HEK293 (cell line): ENCODE measurements around the gene TUNAR.

Source experiments
- GFI1B ChIP-seq: fragments of 450-650 bp; formaldehyde crosslinking; IDR thresholded peaks from 2 replicates; pipeline ENCODE4 v1.5.1; 2016; ENCODE audit warnings: missing biosample characterization, missing genetic modification characterization
- ZBTB7A ChIP-seq: fragments of 450-650 bp; formaldehyde crosslinking; IDR thresholded peaks from 2 replicates; pipeline ENCODE4 v1.5.1; 2016; ENCODE audit warnings: low read depth, missing biosample characterization, missing genetic modification characterization
- ZNF341 ChIP-seq: fragments of 450-650 bp; formaldehyde crosslinking; IDR thresholded peaks from 2 replicates; pipeline ENCODE4; 2016; ENCODE audit warnings: low read depth, missing biosample characterization, missing genetic modification characterization
- ZNF416 ChIP-seq: fragments of 450-650 bp; formaldehyde crosslinking; IDR thresholded peaks from 2 replicates; pipeline ENCODE4 v1.5.1; 2016; ENCODE audit warnings: missing biosample characterization, missing genetic modification characterization
- ZNF510 ChIP-seq: fragments of 450-650 bp; formaldehyde crosslinking; IDR thresholded peaks from 2 replicates; pipeline ENCODE4 v1.5.1; 2018; ENCODE audit warnings: mild to moderate bottlenecking, missing genetic modification characterization, missing biosample characterization; ENCODE audit not compliant: insufficient replicate concordance
- ZNF610 ChIP-seq: fragments of 450-650 bp; formaldehyde crosslinking; IDR thresholded peaks from 2 replicates; pipeline ENCODE4 v1.5.1; 2016; ENCODE audit warnings: missing biosample characterization, missing genetic modification characterization, borderline replicate concordance
- ZNF677 ChIP-seq: fragments of 450-650 bp; IDR thresholded peaks from 2 replicates; pipeline ENCODE4 v1.5.0; 2018; ENCODE audit warnings: missing biosample characterization, mild to moderate bottlenecking, missing genetic modification characterization, moderate library complexity
- ZNF76 ChIP-seq: fragments of 450-650 bp; formaldehyde crosslinking; IDR thresholded peaks from 2 replicates; pipeline ENCODE4; 2016; ENCODE audit warnings: low read depth, missing biosample characterization, missing genetic modification characterization, borderline replicate concordance
- TF ChIP-seq, protein P1 (sequence below): fragments of 450-650 bp; formaldehyde crosslinking; IDR thresholded peaks from 2 replicates; pipeline ENCODE4 v1.5.1; 2016; ENCODE audit warnings: missing biosample characterization, missing genetic modification characterization
- TF ChIP-seq, protein P2 (sequence below): fragments of 450-650 bp; formaldehyde crosslinking; IDR thresholded peaks from 2 replicates; pipeline ENCODE4 v1.5.1; 2016; ENCODE audit warnings: missing biosample characterization, missing genetic modification characterization
- TF ChIP-seq, protein P3 (sequence below): fragments of 450-650 bp; formaldehyde crosslinking; IDR thresholded peaks from 2 replicates; pipeline ENCODE4 v1.5.1; 2016; ENCODE audit warnings: missing biosample characterization, missing genetic modification characterization, low read depth
- TF ChIP-seq, protein P4 (sequence below): fragments of 450-650 bp; formaldehyde crosslinking; IDR thresholded peaks from 2 replicates; pipeline ENCODE4 v1.5.0; 2017; ENCODE audit warnings: missing biosample characterization, missing genetic modification characterization, borderline replicate concordance

- TF ChIP-seq, protein P1, sequence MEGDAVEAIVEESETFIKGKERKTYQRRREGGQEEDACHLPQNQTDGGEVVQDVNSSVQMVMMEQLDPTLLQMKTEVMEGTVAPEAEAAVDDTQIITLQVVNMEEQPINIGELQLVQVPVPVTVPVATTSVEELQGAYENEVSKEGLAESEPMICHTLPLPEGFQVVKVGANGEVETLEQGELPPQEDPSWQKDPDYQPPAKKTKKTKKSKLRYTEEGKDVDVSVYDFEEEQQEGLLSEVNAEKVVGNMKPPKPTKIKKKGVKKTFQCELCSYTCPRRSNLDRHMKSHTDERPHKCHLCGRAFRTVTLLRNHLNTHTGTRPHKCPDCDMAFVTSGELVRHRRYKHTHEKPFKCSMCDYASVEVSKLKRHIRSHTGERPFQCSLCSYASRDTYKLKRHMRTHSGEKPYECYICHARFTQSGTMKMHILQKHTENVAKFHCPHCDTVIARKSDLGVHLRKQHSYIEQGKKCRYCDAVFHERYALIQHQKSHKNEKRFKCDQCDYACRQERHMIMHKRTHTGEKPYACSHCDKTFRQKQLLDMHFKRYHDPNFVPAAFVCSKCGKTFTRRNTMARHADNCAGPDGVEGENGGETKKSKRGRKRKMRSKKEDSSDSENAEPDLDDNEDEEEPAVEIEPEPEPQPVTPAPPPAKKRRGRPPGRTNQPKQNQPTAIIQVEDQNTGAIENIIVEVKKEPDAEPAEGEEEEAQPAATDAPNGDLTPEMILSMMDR, result no peak
- TF ChIP-seq ZNF76 (tag by site-specific recombination) (no peak), ZNF341 (tag by site-specific recombination) (no peak), ZNF416 (no peak), ZNF510 (tag by site-specific recombination) (no peak), ZNF677 (tag by site-specific recombination) (no peak), GFI1B (no peak), ZNF610 (tag by site-specific recombination) (no peak), ZBTB7A (tag by site-specific recombination) (no peak)
- TF ChIP-seq, protein P2, sequence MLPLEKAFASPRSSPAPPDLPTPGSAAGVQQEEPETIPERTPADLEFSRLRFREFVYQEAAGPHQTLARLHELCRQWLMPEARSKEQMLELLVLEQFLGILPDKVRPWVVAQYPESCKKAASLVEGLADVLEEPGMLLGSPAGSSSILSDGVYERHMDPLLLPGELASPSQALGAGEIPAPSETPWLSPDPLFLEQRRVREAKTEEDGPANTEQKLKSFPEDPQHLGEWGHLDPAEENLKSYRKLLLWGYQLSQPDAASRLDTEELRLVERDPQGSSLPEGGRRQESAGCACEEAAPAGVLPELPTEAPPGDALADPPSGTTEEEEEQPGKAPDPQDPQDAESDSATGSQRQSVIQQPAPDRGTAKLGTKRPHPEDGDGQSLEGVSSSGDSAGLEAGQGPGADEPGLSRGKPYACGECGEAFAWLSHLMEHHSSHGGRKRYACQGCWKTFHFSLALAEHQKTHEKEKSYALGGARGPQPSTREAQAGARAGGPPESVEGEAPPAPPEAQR (tag by site-specific recombination), result no peak
- TF ChIP-seq, protein P3, sequence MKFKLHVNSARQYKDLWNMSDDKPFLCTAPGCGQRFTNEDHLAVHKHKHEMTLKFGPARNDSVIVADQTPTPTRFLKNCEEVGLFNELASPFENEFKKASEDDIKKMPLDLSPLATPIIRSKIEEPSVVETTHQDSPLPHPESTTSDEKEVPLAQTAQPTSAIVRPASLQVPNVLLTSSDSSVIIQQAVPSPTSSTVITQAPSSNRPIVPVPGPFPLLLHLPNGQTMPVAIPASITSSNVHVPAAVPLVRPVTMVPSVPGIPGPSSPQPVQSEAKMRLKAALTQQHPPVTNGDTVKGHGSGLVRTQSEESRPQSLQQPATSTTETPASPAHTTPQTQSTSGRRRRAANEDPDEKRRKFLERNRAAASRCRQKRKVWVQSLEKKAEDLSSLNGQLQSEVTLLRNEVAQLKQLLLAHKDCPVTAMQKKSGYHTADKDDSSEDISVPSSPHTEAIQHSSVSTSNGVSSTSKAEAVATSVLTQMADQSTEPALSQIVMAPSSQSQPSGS, result no peak
- TF ChIP-seq, protein P4, sequence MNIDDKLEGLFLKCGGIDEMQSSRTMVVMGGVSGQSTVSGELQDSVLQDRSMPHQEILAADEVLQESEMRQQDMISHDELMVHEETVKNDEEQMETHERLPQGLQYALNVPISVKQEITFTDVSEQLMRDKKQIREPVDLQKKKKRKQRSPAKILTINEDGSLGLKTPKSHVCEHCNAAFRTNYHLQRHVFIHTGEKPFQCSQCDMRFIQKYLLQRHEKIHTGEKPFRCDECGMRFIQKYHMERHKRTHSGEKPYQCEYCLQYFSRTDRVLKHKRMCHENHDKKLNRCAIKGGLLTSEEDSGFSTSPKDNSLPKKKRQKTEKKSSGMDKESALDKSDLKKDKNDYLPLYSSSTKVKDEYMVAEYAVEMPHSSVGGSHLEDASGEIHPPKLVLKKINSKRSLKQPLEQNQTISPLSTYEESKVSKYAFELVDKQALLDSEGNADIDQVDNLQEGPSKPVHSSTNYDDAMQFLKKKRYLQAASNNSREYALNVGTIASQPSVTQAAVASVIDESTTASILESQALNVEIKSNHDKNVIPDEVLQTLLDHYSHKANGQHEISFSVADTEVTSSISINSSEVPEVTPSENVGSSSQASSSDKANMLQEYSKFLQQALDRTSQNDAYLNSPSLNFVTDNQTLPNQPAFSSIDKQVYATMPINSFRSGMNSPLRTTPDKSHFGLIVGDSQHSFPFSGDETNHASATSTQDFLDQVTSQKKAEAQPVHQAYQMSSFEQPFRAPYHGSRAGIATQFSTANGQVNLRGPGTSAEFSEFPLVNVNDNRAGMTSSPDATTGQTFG (tag by site-specific recombination), result no peak
Observed at GRCh38 chr14:95877633-95878032, 1.0 kb downstream of the TUNAR start.
